GM20431 (cell line): ENCODE results near the gene JTB.
"Not testable (repeated sequence)": the region's sequence is repeated elsewhere in the genome, so short reads cannot be mapped to it uniquely, and the experiment has no call there.

Experiments
- in situ Hi-C: fragments of 300-500 bp; cut with MseI, MboI; formaldehyde crosslinking; loops from one replicate; pipeline ENCODE4 v1.15.0; 2020; ENCODE audit warnings: low sequenced_read_pairs; ENCODE audit not compliant: unreplicated experiment

Gene JTB

DNA sequence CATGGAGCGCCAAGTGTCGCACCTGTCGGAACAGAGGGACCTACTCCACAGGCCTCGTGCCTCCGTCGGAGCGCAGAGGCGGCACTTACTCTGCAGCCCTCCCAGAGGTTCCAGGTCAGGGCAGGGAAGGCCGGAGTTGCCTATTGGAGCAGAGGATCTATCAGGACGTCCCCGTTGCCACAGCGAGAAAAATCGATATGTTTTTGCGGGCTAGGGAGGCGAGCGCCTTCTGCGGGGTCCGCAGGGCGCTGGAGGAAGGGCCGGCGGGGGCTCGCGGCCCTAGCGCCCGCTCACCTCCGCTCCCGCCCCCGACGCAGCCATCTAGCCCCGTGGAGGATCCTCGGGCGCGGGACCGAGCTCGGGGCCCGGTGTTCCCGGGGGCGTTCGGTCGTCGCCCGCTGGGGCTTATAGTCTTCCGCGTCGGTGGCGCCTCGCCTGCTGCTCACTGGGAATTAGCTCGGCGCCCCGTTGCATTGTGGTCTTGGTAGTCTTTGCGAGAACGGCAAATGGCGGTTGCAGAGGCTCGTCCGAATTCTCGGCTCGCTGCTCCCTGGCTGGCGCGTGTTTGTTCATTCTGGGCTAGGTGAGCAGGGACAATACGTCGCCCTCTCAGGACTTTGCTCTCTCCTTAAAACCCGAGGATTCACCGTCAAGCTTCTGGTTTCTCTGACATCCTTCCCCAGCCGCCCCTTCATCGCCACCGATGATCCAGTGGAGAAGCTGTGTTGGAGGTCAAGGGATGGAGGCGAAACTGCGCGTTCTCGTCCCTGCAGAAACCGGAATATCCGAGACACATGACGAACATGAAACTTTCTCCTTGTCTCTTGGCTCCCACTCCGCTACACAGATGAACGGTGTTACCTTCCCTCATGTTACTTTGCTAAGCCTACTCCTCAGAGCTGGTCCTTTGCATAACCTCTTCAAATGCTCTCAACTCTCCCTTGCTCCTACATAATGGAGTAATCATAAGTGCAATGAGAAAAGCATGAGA, at the start of gene JTB:
JTB (minus strand) TSS at position 425 of the 991 bp plus-strand sequence; CDS start at position 3, 422 bp downstream.
- in situ Hi-C loops = loop anchor here (25.0 kb wide), 1 partner anchor 315 kb away; the partner anchor contains the start of genes ILF2 and SNAPIN

DNA sequence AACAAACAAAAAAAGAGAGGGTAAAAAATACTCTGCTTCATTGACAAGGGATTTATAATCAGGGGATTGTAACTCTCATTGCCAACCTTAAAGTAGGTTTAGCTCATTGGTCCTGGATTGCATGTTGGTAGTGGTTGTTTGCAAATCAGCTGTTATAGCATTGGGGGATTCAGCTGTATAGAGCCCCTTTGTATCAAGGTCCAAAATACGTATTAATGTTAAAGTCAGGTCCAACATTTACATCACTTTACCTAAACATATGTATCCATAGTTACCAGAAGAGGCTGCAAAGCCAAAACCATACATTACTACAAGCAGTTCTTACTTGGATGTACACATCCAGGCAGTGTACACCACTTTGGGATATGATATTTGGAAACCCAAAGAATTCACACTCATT, 42.5 kb upstream of the JTB start:
- in situ Hi-C loops = no loop called here

DNA sequence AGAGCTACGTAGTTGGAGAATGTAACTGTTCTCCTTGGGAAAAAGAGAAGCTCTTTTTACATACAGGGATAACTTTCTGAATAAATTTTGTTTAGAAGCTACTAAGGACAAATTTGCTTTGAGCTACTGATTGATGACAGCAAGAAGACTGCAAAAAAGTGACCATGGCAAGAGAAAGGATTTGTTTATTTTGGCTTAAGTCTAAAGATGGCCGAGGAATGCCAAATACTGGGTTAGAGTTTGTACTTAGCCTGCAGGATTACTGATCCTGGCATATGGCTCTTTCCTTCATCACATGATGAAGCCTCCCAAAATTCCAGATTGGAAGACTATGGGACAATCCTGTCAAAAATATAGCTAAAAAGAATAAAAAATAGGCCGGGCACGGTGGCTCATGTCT, 41.8 kb upstream of the JTB start:
- in situ Hi-C loops = no loop called here

DNA sequence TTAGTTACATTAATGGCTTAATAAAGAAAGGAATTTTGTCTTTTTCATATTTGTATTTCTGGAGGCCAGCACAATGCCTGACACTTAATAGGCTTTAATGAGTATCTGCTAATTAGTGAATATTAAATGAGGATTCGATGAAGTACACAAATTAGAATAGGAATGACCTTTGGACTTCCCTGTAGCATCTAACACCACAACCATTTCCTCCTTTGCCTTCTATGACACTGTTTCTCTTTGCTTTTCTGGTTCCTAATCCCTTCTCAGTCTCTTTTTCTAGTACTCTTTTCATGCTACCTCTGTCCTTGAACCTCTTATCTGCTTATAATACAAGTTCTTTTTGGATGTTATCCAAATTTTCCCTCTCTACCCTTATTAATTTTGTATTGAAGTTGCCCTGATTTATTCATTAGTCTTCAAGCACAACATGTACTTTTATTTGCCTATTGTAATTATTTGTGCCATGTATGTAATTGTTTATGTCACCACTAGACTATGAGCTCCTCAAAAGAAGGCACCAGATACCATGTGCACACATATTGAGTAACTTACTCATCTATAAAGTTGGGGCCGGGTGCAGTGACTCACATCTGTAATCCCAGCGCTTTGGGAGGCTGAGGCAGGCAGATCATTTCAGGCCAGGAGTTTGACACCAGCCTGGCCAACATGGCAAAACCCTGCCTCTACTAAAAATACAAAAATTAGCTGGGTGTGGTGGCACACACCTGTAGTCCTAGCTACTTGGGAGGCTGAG, 36.9 kb upstream of the JTB start:
- in situ Hi-C loops = no loop called here

DNA sequence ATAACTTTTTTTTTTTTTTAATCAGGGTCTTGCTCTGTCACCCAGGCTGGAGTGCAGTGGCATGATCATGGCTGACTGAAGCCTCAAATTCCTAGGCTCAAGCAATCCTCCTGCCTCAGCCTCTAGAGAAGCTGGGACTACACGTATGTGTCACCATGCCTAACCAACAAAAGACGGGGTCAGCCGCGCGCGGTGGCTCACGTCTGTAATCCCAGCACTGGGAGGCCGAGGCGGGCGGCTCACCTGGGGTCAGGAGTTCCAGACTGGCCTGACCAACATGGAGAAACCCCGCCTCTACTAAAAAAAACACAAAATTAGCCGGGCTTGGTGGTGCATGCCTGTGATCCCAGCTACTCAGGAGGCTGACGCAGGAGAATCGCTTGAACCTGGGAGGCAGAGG, 35.1 kb upstream of the JTB start:
- in situ Hi-C loops = not testable (repeated sequence)

DNA sequence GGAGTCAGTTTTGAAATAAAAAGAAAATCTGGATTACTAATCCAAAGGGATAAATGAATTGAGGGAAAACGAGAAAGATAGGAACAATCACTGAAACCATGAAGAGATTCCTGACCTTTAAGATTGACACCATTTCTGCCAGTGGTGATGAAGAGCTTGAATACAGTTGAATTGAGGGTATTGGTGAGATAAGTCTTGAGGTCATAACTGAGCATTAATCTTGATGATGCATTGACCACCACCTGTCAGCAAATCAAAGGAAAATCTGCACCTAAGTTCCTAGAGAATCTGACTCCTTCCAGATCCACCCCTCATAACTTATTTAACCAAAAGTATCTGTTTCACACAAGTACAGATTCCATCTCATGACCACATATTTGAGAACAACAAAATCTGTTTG, 34.7 kb upstream of the JTB start:
- in situ Hi-C loops = no loop called here

DNA sequence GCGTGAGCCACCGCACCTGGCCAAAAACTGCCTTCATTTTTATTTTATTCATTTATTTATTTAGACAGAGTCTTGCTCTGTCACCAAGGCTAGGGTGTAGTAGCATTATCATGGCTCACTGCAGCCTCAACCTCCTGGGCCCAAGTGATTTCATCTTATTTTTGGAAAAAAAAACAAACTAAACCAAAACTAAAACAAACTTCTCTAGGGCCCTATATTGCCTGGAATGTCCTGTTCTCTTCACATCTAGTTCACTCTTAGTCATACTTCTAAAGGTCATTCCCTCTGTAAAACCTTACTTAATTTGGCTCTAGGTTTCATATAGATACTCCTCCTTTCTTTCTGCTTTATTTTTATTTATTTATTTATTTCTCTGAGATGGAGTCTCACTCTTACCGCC, 28.7 kb upstream of the JTB start:
- in situ Hi-C loops = no loop called here

DNA sequence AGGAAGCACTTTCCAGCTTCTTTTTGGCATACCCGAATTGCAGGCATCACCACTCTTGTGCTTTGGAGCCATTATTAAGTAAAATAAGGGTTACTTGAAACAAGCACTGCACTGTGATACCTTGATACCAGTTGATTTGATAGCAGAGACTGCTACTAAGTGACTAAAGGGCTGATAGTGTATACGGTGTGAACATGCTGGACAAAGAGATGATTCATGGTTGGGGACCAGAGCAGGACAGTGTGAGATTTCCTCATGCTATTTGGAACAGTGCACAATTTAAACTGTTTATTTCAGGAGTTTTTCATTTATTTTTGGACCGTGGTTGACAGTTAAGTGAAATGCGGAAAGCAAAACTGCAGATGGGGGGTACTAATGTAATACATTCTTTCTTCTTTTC, 22.9 kb upstream of the JTB start:
- in situ Hi-C loops = no loop called here

DNA sequence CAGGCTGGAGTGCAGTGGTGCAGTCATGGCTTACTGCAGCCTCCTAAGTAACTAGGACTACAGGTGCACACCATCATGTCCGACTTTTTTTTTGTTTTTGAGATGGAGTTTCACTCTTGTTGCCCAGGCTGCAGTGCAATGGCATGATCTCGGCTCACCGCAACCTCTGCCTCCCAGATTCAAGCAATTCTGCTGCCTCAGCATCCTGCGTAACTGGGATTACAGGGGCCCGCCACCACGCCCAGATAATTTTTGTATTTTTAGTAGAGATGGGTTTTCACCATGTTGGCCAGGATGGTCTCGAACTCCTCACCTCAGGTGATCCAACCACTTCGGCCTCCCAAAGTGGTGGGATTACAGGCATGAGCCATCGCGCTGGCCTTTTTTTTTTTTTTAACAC, 19.4 kb upstream of the JTB start:
- in situ Hi-C loops = loop anchor here (25.0 kb wide), 1 partner anchor 335 kb away; the partner anchor contains the start of genes ILF2 and SNAPIN

DNA sequence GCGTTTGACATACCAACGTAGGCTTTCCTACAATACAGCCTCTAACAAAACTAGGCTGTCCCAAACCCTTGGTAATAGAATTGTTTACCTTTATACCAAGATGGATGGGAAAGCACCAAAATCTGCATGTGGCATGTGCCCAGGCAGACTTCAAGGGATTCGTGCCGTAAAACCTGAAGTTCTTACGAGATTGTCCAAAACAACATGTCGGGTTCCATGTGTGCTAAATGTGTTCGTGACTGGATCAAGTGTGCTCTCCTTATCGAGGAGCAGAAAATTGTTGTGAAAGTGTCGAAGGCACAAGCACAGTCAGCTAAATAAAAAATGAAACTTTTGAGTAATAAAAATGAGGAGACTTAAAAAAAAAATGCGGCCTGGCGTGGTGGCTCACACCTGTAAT, 18.2 kb upstream of the JTB start:
- in situ Hi-C loops = loop anchor here (25.0 kb wide), 1 partner anchor 333 kb away; the partner anchor contains the start of genes ILF2 and SNAPIN

DNA sequence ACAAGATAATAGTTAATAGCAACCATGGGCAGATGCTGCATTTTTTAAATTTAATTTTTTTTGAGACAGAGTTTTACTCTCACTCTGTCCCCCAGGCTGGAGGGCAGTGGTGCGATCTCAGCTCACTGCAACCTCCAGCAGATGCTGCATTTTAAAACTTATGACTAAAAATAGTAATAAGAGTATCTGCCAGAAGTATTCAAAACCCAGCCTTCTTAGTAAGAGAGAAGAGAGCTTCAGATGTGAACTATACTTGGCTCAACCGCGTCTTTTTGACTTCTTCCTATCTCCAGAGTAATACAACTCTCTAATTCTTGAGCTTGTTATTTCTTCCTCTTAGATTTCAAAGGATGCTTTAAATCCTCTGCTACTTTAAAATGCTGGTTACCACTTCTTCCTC, 17.7 kb upstream of the JTB start:
- in situ Hi-C loops = loop anchor here (25.0 kb wide), 1 partner anchor 333 kb away; the partner anchor contains the start of genes ILF2 and SNAPIN

DNA sequence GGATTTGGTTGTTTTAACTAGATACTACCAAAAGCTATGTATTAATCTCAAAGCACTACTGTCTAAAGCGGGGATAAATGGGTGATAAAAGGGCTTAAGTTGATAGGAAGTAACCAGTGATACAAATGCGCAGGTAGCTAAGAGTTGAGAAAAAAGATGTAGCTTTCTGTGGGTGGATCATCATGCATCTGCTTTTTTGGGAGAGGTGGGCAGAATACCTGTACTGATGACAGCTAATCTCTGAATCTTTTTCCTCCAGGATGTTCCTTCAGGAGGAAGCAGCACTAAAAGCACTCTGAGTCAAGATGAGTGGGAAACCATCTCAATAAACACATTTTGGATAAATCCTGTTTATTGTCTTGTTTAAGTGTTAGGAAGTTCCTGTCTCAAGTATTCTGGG, 14.3 kb upstream of the JTB start:
- in situ Hi-C loops = loop anchor here (25.0 kb wide), 1 partner anchor 330 kb away; the partner anchor contains the start of genes ILF2 and SNAPIN

DNA sequence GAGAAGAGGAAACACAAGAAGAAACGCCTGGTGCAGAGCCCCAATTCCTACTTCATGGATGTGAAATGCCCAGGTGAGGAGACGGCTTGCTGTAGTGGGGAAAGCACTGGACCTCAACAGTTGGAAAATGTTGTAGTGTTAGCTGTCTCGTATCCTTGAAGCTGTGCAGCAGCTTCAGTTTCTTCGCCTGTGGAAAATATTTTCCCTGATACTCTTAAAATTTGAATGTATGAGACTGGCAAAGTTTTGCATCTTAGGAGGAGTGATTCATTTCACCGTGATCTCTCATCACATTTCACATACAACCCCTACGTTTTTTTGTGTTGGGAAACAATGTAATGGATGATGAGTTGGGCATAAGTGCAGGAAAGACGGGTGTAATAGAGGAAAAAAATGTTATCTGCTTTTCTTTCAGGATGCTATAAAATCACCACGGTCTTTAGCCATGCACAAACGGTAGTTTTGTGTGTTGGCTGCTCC, 13.7 kb upstream of the JTB start:
- in situ Hi-C loops = loop anchor here (25.0 kb wide), 1 partner anchor 329 kb away; the partner anchor contains the start of genes ILF2 and SNAPIN

DNA sequence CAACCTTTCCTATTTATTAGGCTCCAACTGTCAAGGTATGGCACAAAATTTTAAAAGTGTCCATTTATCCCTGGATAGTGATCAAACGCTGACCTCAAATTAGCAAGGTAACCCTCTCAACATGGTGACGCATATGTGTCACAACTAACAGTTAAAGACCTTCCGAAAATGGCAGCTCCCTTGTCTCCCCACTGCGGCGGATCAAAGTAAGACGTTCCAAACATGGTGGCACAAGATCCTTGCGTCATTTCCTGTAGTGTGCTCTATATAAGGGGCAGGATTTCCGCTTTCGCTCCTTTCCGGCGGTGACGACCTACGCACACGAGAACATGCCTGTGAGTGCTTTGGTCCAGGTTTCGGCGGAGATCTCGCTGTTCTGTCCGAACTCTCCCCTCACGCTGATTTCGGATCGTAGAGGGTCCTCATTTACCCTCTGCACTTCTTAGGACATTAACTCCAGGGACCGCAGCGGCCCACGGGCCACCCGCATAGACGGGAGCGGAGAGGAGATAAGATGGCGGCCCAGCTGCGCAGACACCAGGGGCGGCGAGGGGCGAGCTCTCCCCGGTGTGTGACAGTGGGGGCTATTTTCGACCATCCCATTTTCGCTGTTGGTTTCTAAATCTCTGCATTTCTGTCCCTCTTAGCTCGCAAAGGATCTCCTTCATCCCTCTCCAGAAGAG, 13.1 kb upstream of the JTB start, which contains the start of gene RPS27:
RPS27 (plus strand) TSS at position 295 of the 683 bp plus-strand sequence; CDS start at position 330, 35 bp downstream.
- in situ Hi-C loops = loop anchor here (25.0 kb wide), 1 partner anchor 328 kb away; the partner anchor contains the start of genes ILF2 and SNAPIN

DNA sequence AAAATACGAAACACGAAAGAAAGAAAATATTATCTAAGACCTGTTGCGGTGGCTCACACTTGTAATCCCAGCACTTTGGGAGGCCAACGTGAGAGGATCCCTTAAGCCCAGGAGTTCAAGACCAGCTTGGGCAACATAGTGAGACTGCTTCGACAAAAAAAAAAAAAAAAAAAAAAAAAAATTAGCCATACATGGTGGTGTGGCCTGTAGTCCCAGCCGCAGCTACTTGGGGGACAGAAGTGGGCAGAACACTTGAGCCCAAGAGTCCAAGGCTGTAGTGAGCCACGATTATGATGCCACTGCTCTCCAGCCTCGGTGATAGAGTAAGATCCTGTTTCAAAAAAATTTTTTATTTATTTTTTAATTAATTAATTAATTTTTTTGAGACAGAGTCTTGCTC, 10.1 kb upstream of the JTB start:
- in situ Hi-C loops = loop anchor here (25.0 kb wide), 1 partner anchor 325 kb away; the partner anchor contains the start of genes ILF2 and SNAPIN

DNA sequence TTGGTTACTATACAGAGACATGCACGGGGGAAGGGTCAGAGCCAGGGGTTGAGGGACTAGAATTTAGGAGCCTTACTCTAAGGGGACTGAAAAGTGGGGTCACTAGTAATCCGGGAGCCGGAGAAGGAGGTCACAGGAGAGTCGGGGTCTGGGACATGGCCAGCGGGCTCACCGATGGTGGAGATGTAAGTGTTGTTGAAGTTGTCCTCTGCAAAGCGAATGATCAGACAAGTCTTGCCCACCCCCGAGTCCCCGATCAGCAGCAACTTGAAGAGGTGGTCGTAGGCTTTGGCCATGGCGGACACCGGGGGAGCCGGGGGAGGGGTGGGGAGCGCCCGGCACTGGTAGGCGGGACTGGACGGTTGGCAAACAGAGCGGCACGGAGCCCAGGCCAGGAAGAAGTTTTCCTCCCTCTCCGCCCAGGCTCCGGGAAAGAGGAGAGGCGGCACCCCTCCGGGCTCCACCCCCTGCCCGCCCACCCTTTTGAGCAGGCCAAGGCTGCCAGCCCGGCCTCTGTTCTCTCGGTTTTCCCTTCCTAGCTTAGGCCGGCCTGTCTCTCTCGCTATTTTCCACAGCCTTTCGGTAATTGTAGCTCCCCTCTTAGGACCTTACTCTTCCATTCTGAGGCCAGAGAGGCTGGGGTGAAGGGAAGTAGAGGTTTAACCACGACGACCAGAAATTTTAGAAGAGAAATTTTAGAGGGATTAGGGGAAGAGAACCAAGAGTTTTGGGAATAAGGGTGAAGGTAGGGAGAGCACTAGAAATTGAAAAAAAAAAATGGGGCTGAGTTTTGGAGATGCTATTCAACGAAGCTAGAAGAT, 8.7 kb upstream of the JTB start, which contains the start of gene RAB13:
RAB13 (minus strand) TSS at position 399 of the 821 bp plus-strand sequence; CDS start at position 296, 103 bp downstream.
- in situ Hi-C loops = loop anchor here (25.0 kb wide), 1 partner anchor 324 kb away; the partner anchor contains the start of genes ILF2 and SNAPIN

DNA sequence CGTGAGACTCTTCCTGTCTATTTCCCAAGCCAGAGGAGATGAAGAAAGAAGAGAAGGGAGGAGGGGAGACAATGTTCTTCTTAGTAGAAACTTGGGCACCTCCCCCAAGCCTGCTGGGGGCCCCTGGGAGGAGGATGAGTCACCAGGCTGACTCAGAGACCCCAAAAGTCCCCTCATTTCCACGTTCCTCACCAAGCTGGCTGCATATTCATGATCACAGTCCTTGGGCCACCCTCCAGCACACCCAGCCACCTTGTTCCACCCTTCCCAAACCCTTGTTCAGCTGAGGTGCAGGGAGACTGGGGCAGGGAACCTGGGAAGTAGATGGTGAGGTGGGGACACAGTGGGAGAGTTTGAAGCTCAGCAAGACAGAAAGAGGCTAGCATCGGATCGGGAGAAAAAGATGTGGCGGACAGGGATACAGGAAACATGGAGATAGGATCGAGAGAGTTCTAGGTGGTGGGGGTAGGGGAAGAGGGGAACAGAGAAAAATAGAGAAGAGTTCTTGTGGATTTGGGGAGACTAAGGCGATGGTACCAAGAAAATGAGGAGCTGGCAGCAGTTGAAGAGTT, 8.0 kb upstream of the JTB start:
- in situ Hi-C loops = loop anchor here (25.0 kb wide), 1 partner anchor 323 kb away; the partner anchor contains the start of genes ILF2 and SNAPIN
